ENCODE results near the gene SRSF10. TPM values are rescaled to one million over a fixed set of nuclear protein-coding genes. Genes with fewer than 3 reads are reported as not detected.

Gene SRSF10
- total and polyA plus RNA-seq, 9 of the 15 experiments (the other 6 are each of a cell fraction or from before 2014, with no cell fraction given) = 154 to 264 (median 205) TPM

DNA sequence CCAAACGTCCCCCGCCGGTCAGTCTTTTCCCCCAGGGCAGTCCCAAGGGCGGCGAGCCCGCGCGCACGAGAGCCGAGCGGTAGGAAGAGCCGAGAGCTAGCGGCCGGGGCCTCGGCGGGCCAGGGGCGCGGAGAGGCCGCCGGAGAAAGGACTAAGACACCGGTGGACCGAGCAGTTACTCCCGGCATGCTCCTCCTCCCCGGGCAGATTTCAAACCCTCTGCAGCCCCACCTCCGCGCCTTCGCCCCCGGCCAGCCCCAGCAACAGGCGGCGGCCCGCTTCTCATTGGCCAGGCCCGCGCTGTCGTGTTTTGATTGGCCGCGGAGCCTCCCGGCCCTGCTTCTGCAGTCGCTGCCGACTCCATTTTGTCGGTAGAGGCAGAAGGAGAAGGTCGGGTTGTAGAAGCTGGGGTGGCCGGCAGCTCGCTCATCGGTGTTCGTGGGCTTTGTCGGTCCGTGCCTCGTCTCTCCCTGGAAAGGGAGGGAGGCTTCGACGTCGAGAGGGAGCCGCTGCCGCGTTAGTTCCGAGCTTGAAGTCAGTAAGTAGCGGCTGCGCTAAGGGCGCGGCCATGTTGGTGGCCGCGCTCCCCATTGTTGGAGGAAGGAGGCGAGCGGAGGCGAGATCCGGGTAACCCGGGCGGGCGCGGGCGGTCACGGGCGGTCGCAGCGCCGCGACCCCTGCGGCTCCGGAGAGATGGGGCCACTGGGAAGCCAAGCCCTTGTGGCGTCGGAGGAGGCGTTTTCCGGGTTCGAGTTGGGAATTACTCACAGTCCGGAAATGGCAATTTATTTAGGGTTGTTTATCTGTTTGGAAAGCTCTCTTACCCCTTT lies 20.5 kb downstream of the SRSF10 start, which contains the start of gene PNRC2 (continued):
- TF ChIP-seq, protein P1, sequence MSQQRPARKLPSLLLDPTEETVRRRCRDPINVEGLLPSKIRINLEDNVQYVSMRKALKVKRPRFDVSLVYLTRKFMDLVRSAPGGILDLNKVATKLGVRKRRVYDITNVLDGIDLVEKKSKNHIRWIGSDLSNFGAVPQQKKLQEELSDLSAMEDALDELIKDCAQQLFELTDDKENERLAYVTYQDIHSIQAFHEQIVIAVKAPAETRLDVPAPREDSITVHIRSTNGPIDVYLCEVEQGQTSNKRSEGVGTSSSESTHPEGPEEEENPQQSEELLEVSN (IDR thresholded peaks at IDR 0.05; ENCODE audit: borderline replicate concordance in 1 of 2, extremely low read depth in 1 of 2, insufficient read depth in 1 of 2, insufficient read length in 1 of 2, low read depth in 1 of 2, low read length in 1 of 2, poor library complexity in 1 of 2, severe bottlenecking in 1 of 2) = peak; percentile 13 to 76
- TF ChIP-seq HCFC1 (IDR thresholded peaks at IDR 0.05; ENCODE audit: low read depth, low read length) (peak; percentile 66; the same call in 1 of the 2 replicates), ZNF232 (CRISPR knock-in tag; IDR thresholded peaks at IDR 0.05) (no peak), MCM3 (IDR thresholded peaks at IDR 0.05) (no peak), MTF1 (CRISPR knock-in tag; IDR thresholded peaks at IDR 0.05; ENCODE audit: borderline replicate concordance) (no peak), EP400 (IDR thresholded peaks at IDR 0.05) (peak; percentile 95), PHF21A (IDR thresholded peaks at IDR 0.05; ENCODE audit: borderline replicate concordance, low read depth) (no peak), AFF4 (CRISPR knock-in tag; IDR thresholded peaks at IDR 0.05) (peak; percentile 95), RAD21 (CRISPR knock-in tag; conservative IDR thresholded peaks at IDR 0.05 in 1 of 2, IDR thresholded peaks at IDR 0.05 in 1 of 2) (no peak), PYGO2 (tag; IDR thresholded peaks at IDR 0.05) (no peak), NR4A1 (CRISPR knock-in tag; IDR thresholded peaks at IDR 0.05) (no peak), NR4A1 (tag; IDR thresholded peaks at IDR 0.05) (peak; percentile 66), NCOA1 (IDR thresholded peaks at IDR 0.05; ENCODE audit: low read depth) (0 out of 2 replicates have a peak, but pooled peaks have one; percentile 38), SUPT5H (IDR thresholded peaks at IDR 0.05) (peak; percentile 99), FOXP1 (CRISPR knock-in tag; IDR thresholded peaks at IDR 0.05) (peak; percentile 58; the same call in 1 of the 2 replicates)
- TF ChIP-seq, protein P2, sequence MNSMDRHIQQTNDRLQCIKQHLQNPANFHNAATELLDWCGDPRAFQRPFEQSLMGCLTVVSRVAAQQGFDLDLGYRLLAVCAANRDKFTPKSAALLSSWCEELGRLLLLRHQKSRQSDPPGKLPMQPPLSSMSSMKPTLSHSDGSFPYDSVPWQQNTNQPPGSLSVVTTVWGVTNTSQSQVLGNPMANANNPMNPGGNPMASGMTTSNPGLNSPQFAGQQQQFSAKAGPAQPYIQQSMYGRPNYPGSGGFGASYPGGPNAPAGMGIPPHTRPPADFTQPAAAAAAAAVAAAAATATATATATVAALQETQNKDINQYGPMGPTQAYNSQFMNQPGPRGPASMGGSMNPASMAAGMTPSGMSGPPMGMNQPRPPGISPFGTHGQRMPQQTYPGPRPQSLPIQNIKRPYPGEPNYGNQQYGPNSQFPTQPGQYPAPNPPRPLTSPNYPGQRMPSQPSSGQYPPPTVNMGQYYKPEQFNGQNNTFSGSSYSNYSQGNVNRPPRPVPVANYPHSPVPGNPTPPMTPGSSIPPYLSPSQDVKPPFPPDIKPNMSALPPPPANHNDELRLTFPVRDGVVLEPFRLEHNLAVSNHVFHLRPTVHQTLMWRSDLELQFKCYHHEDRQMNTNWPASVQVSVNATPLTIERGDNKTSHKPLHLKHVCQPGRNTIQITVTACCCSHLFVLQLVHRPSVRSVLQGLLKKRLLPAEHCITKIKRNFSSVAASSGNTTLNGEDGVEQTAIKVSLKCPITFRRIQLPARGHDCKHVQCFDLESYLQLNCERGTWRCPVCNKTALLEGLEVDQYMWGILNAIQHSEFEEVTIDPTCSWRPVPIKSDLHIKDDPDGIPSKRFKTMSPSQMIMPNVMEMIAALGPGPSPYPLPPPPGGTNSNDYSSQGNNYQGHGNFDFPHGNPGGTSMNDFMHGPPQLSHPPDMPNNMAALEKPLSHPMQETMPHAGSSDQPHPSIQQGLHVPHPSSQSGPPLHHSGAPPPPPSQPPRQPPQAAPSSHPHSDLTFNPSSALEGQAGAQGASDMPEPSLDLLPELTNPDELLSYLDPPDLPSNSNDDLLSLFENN (IDR thresholded peaks at IDR 0.05; ENCODE audit: low read depth in 2 of 2, low read length in 2 of 2) = no peak
- TF ChIP-seq, protein P3, sequence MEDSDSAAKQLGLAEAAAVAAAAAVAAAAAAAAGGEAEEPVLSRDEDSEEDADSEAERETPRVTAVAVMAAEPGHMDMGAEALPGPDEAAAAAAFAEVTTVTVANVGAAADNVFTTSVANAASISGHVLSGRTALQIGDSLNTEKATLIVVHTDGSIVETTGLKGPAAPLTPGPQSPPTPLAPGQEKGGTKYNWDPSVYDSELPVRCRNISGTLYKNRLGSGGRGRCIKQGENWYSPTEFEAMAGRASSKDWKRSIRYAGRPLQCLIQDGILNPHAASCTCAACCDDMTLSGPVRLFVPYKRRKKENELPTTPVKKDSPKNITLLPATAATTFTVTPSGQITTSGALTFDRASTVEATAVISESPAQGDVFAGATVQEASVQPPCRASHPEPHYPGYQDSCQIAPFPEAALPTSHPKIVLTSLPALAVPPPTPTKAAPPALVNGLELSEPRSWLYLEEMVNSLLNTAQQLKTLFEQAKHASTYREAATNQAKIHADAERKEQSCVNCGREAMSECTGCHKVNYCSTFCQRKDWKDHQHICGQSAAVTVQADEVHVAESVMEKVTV (CRISPR knock-in tag; IDR thresholded peaks at IDR 0.05) = peak; percentile 7; the same call in 1 of the 2 replicates

Data from K562 (cell line).